ENCODE results near the gene ABTB2.

ABTB2 gene

DNA sequence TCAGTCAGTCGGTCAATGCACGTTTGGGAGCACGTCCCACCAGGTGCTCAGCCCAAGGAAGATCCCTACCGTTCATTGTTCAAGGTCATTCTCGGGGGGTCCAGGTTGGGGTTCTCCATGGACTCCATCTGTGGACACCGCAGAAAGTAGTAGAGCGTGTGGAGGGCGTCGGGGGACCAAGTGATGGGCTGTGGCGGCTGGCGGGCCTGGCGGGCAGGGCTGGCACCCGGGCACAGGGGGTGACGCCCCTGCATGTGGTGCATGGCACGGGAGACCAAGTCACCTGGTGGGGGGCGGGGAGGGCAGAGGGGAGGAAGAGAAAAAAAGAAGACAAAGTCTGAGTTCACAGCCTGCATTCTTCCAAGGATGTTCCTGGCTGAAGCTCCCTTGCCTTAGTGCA, 160.6 kb downstream of the ABTB2 start:
- no peak overlapping the region for H3K4me3 ChIP-seq (ENCODE audit: low read length)
- no peak for DNase-seq (ENCODE audit: low read depth)
- TF ChIP-seq, protein P1, sequence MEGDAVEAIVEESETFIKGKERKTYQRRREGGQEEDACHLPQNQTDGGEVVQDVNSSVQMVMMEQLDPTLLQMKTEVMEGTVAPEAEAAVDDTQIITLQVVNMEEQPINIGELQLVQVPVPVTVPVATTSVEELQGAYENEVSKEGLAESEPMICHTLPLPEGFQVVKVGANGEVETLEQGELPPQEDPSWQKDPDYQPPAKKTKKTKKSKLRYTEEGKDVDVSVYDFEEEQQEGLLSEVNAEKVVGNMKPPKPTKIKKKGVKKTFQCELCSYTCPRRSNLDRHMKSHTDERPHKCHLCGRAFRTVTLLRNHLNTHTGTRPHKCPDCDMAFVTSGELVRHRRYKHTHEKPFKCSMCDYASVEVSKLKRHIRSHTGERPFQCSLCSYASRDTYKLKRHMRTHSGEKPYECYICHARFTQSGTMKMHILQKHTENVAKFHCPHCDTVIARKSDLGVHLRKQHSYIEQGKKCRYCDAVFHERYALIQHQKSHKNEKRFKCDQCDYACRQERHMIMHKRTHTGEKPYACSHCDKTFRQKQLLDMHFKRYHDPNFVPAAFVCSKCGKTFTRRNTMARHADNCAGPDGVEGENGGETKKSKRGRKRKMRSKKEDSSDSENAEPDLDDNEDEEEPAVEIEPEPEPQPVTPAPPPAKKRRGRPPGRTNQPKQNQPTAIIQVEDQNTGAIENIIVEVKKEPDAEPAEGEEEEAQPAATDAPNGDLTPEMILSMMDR (conservative IDR thresholded peaks at IDR 0.05; ENCODE audit: low read depth, low read length) = no peak

DNA sequence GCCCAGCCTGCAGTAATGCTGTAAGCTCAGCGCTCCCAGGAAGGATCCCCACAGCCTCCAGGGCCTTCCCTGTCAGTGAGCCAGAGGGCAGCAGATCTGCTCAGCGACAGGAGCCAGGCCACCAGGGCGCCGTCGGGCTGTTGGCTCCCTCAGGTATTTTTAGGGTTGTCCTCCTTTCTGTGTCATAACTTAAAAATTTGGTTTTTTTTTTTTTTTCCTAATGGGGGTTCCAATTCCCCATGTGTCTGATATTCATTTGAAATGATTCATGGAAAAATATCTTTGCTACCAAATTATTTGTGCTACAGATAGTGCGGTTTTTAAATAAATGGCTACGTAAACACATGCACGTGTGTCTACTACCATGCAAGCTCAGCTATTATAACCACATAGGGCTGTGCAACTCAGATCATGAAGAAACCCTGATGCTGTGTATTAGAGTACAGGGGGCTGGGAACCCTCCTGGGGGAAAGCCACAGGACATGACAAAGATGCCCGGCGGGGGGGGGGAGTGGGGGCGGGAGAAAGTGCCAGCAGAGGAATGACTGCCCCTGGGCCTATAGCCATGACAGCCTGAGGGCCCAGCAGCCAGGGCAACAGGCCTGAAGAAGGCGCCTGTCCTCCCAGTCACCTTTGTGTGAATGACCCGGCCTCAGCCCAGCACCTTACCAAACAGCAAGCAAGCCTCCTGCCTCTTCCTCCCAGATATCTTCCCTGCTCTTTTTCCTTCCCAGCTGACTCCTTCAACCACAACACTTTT, 163.1 kb downstream of the ABTB2 start:
- H3K4me3 ChIP-seq (ENCODE audit: low read length) = no peak overlapping the region
- TF ChIP-seq, protein P1 (conservative IDR thresholded peaks at IDR 0.05; ENCODE audit: low read depth, low read length) = no peak
- no peak for DNase-seq (ENCODE audit: low read depth)

DNA sequence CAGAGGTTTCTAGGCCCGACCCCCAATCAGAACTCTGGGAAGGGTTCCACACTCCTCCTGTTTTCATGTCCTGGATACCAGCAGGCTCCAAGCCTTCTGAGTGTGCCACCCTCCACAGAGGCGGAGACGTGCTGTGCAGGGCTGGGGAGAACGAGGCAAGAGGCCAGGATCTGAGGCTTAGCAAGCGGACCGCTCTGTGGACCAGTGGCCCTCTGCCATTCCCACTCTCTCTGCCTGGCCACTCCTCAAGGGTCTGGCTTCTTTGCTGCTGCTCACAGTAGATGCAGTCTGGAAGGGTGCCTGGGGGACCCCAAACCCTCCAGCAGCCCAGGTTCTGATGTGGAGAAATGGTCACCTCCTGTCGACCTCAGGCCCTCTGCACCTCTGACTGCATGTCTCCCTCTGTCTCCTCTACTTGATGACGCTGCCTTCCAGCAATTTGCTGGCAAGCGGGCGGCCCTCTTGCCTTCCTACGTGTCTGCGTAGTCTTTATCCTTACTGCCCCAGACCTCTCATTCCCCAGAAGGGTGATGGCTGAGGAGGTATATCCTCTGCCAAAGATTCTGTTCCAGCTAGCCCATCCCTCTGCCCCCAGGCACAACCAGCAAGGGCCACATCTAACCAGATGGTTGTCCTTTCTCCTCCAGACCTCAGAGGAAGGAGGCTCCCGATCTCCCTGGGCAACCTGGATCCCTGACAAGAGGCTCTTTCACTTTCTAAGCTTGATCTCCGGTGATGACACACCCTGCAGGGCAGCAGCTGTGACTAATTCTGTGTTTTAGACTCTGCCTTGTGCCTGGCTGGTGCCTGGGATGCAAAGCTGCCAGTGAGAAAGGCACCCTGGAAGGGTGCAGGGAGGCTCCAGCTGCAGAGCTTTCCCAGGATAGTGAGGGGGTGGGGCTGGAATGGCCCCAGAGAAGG, 165.1 kb downstream of the ABTB2 start:
- TF ChIP-seq, protein P1 (conservative IDR thresholded peaks at IDR 0.05; ENCODE audit: low read depth, low read length) = no peak
- peak; percentile 78 for DNase-seq (ENCODE audit: low read depth)
- no peak overlapping the region for H3K4me3 ChIP-seq (ENCODE audit: low read length)

DNA sequence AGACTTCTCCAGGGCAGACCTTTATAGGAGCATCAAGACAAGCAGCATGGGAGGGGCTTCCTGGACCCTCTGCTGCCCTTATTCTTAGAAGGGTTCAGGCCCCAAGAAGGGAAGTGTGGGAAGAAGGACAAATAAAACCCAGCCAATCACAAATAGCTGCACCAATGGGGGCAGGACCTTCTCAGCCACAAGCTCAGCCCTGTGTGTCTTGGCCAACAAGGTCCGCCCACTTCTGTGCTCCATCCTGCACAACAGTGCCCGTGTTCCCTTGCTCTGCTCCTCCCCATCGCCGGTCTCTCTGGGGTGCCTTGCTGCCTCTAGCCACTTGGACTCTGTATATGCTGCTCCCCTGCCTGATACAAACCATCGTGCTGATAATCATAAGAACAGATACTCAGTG, 166.2 kb downstream of the ABTB2 start:
- no peak for DNase-seq (ENCODE audit: low read depth)
- TF ChIP-seq, protein P1 (conservative IDR thresholded peaks at IDR 0.05; ENCODE audit: low read depth, low read length) = no peak
- H3K4me3 ChIP-seq (ENCODE audit: low read length) = no peak overlapping the region

DNA sequence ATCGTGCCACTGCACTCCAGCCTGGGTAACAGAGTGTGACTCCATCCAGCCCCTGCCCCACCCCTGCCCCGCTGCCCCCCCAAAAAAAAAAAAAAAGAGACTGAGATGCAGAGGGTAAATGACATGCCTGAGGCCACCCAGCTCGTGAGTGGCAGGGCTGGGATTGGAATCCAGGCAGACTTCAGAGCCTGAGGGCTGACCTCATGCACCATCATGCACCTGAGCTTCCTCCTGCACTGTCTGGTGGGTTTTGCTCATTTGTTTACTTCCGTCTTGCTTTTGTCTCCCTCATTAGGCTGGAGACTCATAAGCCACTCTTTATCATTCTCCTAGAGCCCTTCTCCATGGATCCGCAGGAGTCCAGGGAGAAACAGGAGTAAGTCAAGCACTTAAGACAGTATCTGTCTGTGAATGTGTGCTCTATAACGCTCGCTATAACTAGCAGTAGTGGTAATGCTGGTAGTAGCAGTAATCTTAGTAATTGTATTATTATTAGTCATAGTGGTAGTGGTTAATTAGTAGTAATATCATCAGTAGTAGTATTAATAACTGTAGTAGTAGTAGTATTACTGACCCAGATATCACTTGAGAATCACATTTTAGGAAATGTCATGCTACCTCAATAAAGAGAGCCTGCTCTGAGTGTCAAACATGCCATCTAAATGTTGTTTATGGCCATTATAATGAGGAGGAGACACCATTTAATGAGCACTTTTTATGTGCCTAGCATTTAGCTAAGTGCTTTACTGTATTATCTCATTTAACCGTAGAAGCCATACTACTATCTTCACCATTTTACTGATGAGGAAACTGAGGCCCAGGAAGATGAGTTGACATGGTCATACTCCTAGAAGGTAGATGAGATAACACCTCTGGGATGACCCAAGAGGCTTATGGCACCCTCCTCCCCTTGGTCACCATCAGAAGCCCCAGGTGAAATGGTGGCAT, 167.3 kb downstream of the ABTB2 start:
- H3K4me3 ChIP-seq (ENCODE audit: low read length) = no peak overlapping the region
- DNase-seq (ENCODE audit: low read depth) = no peak
- TF ChIP-seq, protein P1 (conservative IDR thresholded peaks at IDR 0.05; ENCODE audit: low read depth, low read length) = no peak

DNA sequence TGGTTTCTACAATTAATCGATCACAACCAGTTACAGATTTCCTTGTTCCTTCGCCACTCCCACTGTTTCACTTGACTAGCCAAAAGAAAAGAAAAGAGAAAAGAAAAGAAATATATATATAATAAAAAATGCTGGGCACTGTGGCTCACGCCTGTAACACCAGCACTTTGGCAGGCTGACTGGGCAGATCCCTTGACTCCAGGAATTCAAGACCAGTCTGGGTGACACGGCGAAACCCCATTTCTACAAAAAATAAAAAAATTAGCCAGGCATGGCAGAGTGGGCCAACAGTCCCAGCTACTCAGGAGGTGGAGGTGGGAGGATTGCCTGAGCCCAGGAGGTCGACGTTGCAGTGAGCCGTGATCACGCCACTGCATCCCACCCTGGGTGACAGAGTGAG, 168.6 kb downstream of the ABTB2 start:
- H3K4me3 ChIP-seq (ENCODE audit: low read length) = no peak overlapping the region
- TF ChIP-seq, protein P1 (conservative IDR thresholded peaks at IDR 0.05; ENCODE audit: low read depth, low read length) = no peak
- no peak for DNase-seq (ENCODE audit: low read depth)
